ENCODE results near the gene POU2F2.

POU2F2 gene

DNA sequence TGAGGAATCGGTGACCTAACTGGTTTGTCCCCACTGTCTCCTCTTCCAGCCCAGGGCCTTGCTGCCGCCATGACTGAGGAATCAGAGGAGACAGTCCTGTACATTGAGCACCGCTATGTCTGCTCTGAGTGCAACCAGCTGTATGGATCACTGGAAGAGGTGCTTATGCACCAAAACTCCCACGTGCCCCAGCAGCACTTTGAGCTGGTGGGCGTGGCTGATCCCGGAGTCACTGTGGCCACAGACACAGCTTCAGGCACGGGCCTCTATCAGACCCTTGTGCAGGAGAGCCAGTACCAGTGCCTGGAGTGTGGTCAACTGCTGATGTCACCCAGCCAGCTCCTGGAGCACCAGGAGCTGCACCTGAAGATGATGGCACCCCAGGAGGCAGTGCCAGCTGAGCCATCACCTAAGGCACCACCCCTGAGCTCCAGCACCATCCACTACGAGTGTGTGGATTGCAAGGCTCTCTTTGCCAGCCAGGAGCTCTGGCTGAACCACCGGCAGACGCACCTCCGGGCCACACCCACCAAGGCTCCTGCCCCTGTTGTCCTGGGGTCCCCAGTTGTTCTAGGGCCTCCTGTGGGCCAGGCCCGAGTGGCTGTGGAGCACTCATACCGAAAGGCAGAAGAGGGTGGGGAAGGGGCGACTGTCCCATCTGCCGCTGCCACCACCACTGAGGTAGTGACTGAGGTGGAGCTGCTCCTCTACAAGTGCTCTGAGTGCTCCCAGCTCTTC, 53.5 kb downstream of the POU2F2 start:
- DNase-seq: no peak

DNA sequence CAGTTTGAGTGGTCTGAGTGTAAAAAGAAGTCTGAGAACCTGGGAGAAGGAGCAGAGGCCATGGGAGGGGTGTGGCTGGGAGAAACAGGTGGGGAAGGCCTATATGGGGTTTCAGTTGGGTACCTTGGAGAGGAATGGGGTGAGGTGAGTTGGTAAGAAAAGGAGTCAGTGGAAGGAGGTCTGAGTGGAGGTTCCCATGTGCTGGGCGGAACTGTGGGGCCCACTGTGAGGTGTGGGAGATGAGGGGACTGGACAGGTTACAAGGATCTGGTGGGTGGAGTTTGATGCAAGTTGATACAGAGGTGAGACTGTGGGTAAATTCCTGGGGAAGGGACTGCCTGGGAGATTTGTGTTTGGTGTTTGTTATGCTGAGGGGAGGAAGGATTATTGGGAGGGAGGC, 54.2 kb downstream of the POU2F2 start:
- no peak for DNase-seq

DNA sequence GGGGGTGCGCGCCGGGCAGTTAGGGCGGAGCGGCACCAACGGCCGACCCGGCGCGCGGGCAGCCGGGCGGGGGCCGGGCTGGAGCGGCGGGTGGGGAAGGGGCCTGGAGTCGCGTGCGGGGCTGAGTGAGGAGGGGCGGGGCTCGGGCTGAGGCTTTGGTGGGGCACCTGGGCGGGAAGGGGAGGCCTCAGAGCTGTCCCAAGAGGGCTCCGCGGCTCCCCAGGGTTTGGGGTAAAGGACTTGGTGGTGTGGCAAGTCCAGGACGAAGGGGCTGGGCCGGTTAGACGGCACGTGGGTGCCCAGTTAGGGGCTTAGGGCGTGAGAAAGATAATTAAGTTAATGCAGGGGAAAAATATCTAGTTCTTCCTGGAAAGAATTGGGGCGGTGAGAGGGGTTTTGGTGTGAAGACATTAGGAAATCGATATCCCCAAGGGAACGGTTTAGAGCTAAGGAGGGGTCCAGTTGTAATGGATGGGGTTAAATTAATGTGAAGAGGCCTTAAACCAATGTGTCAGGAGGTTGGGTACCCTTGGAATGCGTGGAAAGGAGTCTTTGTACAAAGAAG, 55.8 kb downstream of the POU2F2 start:
- DNase-seq: no peak

DNA sequence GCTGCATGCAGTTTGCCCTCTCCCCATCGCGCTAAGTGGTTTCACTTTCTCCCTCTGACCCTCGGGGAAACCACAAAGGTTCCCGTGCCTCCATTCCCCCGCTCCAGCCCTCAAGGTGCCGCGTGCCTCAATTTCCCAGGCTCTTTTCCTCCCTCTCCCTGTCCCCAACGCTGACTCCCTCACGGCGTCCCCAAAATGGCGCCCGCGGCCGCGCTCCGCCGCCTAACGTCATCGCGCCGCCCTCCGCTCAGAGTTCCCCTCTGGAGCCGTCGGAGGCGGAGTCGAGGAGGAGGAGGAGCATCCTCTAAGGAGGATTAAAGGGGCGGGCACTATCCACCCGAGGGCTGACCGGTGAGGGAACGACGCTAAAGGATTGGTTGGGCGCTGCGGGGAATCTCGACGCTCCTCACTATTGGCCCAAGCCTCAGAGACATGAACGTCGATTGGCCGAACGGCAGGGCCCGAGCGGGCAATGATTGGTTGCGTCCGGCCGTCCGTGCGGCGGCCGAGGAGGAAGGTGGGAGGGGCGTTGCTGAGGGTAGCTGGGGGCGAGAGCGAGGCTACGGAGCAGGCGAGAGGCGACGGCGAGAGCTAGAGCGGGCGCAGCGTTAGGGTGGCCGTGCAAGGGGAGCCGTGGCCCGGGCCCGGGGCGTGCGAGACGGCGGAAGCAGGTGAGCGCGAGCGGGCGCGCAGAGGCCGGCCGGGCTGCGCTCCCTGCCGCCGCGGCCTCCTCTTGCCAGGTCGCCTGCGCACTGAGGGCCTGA, 56.4 kb downstream of the POU2F2 start, which contains the start of gene ZNF574:
Gene ZNF574 (plus strand): TSS at position 551 of the 764 bp plus-strand sequence. CDS start 2,441 bp downstream, outside the sequence.
- peak; percentile 100 for DNase-seq

DNA sequence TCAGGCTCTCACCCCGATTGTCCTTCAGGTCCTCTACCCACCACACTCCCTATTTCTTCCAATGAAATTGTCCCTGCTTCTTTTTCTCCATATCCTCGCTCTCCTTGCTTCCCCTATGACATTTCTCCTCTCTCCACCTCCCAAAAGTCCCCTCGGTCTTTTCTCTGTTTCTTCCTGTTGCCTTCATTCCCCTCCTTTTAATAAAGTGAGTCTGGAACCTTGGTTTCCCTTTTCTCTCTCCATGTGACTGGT, 57.0 kb downstream of the POU2F2 start:
- no peak for DNase-seq

DNA sequence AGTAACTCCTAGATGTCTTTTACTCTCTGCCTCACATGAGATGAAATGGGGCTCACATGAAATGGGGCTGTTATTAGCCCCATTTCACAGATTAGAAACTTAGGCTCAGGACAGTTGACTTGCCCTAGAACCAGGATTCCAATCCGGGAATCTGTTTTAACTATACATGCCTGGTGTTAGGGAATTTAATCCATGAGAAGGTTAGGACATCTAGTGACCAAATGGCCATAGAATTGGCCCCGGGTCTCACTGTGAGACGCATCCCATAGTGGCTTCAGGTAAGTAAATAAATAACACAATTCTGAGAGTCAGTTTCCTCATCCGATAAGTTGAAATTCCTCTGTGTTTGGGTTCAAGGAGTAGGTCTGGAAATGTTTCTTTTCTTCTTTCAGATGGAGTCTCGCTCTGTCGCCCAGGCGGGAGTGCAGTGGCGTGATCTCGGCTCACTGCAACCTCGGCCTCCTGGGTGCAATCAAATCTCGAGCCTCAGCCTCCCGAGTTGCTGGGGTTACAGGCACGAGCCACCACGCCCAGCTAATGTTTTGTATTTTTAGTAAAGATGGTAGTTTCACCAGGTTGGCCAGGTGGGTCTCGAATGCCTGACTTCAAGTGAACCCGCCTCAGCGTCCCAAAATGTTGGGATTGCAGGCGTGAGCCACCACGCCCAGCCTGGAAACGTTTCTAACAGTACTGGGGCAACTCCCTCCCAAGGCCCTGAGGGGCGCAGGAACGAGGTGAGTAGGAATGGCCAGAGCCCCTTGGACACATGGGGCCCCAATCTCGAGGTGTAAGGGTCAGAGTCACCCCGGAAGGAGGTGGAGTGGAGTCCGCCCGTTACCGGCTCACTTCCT, 57.5 kb downstream of the POU2F2 start:
- no peak for DNase-seq

DNA sequence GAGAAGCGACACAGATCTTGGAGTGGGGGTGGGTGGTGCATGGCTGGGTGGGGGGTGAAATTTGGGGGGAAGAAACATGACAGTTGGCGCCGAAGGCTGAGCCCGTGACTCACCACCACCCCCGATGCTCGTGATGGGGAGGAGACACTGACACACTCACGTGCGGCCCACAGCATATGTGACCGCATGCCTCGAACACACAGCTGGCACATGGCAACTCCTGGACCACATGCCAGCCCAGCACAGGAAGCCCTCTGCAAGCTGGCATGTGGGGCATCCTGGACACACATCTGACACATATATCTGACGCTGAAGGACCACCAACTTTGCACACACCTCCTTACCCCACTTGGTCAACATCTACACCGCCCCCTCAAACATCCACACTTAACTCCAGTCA, 61.0 kb downstream of the POU2F2 start:
- no peak for DNase-seq

DNA sequence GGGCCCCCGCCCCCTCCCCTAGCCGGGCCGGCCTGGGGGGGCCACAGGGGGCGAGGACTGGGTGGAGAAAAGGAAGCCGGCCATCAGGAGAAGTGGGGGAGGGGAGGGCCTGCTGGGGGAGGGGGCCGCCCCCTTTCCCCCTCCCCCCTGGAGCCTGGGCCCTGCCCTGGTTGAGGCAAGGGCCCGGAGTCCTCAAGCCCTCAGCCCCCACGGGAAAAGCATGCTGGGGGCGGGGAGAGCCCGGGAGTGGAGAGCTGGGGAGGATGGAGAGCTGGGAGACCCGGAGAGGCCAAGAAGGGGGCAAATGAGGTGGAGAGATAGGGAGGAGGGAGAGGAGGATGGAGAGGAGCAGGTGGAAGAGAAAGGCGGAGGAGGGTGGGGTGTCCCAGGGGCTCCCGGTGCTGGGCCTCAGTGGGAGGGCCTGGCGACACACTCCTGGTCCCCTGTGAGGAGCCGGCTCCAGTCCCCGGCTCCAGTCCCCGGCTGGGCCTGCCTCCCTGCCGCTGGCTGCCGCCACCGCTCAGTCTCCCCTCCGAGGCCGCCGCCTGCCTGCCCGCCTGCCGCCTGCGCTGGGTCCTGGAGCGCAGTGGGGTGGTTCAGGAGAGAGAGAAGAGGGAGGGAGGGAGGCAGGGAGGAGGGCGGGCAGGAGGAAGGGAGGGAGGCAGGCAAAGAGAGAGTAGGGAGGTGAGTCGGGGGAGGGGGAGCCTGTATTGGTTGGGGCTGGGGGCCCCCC, 62.5 kb downstream of the POU2F2 start, which contains the start of gene GRIK5:
Gene GRIK5 (minus strand): TSS at position 588 of the 733 bp plus-strand sequence. CDS start 4,436 bp downstream, outside the sequence.
- no peak for DNase-seq

DNA sequence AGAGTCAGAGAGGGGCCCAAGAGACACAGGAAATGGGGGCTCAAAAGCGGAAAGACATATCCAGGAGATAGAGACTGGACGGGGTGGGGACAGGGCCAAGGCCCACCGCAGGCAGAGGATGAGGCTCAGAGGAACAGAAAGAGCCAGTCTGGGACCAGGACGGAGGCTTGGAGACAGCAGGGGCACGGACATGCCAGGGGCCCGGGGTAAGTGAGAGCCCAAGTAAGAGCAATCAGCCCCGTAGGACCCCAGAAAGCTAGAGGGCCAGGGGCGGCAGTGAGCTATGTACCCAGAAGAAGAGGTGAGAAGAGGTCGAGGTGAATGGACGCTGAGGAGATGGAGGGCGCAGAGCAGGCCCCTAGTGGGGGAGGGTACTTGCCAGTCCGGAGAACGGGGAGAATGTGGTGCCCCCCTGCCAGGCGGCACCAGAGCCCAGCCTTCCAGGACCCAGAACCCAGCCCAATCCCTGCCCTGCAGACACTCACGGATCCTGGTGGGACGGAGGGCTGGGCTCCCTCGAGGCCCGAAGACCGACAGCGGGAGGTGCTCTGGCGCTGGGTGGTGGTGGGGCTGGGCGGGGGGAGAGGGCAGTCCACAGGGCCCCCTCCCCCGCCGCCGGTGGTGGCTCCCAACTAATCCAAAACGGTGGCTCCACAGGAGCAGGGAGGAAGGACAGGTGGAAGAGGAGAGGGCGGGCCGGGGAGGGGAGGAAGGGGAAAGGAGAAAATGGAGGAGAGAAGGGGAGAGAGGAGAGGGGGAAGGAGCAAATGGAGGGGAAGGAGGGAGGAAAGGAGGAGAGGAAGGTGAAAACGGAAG, 63.3 kb downstream of the POU2F2 start:
- no peak for DNase-seq

DNA sequence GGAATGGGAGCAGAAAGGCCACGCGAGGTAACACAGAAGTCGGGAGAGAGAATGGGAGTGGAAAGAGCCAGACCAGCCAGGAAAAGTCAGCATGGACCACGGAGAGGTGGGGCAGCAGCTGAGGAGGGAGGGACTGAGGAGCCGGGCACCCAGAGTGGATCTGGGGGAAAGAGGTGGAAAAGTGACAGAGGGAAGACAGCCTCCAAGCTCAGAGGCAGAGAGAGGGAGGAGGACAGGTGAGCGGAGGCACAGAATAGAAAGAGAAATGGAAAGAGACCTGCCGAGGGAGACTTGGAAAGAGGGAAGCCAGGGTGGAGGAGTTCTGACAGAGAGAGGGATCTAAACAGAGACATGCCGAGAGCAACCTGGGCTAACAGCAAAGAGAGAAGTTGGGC, 63.9 kb downstream of the POU2F2 start:
- no peak for DNase-seq

DNA sequence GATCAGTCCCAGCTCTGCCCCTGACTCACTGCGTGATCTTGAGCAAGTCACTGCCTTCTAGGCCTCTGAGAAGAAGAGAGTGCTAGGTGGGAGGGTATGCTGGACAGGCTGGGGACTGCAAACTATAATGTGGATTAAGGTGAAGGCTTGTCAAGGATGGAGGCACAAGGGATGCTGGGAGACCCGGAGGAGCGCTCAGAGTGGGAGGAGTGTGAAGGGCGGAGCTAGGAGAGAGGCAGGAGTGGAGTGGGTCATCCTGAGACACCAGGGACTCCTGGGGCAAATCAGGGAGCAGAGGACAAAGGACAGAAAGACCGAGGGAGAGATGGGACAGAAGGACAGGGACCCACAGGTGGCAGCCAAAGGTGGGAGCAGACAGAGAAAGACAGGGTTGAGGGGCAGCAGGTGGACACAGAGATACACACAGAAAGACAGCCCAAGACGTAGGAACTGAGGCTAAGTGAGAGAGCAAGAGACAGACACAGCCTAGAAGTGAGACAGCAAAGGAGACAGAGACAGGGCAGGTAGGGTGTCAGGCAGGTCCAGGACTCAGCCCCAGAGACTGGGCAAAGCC, 64.8 kb downstream of the POU2F2 start:
- DNase-seq: no peak

DNA sequence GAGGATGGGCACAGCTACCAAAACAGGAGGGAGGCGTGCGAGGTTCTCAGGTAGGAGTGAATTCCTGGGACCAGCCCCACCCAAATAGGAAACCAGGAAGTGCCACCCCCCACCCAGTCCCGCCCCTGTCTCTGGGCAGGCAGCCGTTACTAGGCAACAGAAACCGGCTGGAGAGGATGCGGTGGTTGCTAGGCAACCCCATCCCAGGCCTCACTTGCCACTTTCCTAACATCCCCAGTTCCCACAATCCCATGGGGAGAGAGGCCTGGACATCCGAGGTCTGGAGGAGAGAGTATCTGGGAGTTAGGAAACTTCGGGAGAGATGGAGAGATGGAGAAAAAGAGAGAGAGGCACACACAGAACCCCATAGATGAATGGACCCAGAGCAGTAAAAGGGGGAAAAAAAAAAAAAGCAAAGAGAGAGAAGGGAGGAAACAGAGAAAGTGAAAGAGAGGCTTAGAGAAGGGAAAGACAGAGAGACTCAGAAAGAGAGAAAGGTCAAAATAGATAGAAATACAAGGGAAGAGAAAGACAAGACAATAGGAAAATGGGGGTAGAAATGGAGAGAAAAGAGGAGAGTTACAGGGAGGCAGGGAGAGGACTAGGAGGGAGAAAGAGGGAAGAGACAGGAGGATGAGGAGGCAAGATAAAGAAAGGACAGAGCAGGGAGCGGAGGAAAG, 66.0 kb downstream of the POU2F2 start:
- peak; percentile 73 for DNase-seq

DNA sequence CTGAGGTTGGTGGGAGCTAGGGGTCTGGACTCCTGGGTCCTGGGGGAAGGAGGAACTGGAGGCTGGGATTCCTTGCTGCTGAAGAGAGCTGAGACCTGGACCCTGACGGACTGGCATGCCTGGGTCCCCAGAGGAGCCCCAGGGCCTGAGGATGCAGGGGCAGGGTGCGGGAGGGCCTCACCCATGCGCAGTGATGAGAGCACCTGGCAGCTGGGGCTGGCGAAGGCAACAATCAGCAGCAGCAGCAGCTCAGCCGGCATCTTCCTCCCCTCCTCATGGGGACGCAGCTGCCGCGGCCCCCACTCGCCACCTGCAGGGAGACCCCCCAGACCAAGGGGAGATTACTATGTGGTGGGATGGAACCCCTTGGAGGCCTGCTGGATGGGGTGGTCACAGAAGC, 66.7 kb downstream of the POU2F2 start:
- no peak for DNase-seq

DNA sequence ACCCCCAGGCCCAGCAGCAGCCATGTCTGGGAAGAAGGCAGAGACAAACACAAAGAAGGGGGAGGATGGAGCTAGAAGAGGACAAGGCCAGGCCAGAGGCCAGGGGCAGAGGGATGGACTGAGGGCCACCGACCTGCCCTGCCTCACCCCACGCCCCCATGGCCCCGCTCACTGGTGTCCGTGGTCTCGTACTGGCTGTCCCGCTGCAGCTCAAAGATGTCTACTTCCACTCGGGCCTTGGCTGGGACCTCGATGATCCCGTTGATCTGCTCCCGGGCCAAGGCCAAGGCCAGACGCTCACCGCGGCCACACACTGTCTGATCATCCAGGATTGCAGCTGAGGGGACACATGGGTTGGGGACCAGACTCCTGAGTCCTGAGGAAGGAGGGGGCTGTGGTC, 67.2 kb downstream of the POU2F2 start:
- no peak for DNase-seq

DNA sequence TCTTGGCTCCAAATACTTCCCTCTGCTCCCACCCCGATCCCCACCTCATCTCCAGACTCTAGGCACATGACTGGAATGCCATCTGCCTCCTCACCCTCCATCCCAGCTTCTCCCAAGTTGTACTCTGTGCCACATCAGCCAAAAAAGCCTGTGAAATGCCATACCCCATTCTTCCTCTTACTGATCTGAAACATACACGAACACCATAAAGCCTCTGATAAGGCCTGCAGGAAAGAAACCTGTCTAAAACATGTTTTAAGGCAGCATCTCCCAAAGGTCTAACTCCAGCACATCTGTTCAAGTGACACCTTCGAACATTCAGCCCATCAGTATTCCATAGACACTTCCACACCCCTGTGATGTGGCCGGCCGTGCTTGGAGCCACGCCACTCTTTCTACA, 67.8 kb downstream of the POU2F2 start:
- no peak for DNase-seq

DNA sequence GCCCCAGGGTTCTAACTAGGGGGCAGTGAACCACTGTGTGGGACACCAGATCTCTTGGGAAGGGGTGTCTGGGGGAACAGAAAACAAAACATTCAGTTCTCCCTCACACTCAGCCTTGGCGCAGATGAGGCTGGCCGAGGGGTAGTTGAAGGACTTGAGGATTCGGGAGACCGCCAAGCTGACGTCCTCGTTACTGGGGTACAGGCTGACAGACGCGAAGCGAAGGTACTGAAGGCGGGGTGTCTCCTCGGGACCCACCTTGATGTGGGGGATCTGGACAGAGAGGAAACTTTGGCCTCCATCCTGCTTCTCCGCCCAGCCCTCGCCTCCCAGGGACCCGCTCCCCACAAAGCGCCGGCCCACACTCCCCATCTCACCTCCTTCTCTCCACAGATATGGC, 69.9 kb downstream of the POU2F2 start:
- no peak for DNase-seq

DNA sequence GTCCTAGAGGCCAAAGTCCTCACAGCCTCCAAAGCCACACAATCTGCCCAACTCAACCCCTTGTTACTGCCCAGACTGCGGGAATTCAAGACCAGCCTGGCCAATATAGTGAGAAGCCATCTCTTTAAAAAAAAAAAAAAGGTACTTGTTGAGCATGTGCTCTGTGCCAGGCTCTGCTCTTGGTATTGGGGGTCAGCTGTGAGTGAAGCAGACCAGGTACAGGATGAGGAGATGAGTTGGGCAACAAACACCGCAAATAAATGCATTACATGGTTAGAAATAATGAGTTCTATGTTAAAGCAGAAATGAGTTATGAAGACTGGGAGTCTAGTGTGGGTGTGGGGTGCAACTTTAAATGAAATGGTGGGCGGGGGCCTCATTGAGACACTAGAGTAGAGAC, 72.1 kb downstream of the POU2F2 start:
- DNase-seq: no peak

DNA sequence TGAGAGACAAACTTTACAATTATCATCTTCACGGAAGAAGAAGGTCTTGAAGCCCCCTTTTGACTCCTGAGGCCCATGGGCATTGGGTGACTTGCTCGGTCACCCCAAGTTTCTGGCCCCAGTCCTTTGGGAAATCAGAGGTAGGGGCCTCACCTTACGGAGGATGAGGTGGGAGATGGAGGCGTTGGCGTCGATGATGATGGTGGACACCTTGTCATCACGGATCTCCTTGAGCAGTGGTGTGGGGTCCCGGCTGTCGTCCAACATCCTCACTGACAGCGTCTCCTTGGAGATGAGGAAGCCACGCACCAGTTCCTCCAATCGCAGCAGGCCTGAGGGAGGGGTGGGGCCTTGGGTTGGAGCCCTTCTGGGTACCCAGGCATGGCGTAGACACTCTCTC, 73.0 kb downstream of the POU2F2 start:
- DNase-seq: no peak

DNA sequence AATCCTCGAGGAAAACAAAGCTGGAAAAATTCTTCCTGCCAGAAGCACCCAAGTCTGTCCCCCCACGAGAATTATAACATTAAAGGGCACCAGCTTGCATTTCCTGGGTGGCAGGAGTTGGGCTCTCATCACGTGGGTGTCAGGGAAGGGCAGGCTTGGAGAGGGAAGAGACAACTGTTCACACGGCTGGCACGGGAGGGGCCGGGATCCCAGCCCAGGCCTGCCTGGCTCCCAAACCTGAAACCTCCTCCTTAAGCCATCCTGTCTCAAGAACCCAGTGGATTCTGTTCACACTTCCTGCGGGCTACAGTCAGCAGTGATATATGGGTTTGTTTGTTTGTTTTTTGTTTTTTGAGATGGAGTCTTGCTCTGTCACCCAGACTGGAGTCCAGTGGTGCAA, 74.4 kb downstream of the POU2F2 start:
- no peak for DNase-seq

DNA sequence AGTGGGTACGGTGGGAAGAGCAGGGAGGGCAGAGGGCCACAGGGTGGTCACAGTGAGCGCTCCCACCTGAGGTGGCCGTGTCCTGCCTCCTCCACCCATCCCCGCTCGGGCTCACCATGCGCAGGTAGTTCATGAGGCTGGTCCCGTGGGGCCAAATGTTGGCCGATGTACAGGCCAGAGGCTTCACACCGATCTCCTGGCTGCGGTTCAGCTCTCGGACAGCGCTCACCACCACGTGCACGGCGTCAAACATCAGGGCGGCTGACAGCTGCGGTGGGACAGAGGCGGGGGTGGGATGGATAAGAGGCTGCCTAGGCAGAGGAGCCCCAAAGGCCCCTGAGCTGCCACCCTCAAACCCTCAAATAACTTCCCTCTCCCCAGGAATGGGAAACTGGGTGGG, 78.0 kb downstream of the POU2F2 start:
- no peak for DNase-seq

Measured in NCI-H1105 (cell line).